Fibroblast of gingiva (primary cell): ENCODE measurements around the gene ARHGAP15.

Experiments used
- DNase-seq: peaks from one replicate; pipeline ENCODE4 v3.0.0-alpha.2; 2011; ENCODE audit warnings: low read depth

ARHGAP15 gene

DNA sequence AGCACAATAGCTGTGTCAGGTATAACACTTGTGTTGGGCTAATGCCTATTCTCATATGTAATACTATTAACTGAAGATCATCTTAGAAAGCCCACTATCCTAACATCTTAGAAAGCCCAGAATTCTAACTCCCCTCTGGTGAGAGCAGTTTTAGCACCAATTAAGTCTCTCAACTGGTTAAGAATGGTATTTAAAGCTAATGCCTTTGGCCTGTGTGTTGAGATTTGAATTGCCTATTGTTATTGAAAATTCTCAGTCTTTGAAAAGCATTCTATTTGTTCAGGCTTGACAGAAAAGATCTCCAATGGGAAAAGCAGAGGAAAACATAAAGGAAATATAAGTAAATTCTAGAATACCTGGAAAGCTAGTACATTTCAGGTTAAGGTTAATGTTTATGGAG is 352.5 kb downstream of the ARHGAP15 start:
- no peak for DNase-seq

DNA sequence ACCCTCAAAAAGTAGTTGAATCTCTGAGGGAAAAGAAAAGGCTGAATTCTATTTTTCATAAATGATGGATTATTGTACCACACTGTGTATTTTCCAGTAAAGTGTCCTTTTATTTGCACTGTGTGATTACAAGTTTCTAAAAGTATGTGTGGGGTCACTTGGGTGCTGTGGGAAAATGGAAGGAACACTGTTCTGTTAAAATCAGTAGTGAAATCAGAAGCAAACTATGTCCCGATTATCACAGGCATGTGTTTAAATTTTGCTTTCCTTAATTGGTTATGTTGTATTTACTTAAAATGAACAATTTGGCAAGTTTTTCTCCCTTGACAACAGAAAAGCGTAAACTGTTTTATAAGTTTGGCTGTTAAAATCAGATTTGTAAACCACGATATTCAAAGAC is 353.1 kb downstream of the ARHGAP15 start:
- peak; percentile 1 for DNase-seq

DNA sequence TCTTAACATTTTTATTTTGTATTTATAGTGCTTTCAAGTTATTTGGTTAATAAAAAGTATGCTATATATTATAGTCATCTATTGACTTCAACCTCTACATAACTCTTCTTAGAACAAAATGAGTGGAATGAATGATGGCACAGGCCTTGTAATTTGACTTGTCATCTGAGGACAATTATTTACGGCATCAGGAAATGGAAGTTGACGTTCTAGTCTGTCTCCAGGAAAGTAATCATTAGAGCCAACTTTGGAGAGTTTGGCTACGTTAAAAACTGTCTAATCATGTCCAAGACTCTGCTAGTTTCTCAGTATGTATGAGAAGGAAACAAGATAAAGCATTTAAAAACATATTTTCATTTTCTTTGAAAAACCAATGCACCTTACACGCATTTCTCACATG is 353.6 kb downstream of the ARHGAP15 start:
- DNase-seq = peak; percentile 7

DNA sequence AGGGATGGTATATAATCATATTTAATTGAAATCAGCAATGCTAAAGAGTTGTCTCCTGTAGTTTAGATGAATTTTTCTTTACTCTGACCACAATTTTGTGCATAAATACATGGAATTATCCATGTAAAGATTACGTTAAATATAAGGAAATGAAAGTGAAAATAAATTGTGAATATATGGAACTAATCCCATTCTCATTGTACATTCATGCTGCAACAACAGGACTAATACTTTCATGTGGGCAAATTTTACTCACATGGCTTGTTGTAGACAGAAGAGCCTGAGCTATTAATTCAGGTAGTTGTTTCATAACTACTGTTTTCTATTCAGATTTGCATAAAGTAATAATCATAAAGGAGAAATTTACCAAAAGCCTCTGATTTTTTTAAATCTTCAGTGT is 357.8 kb downstream of the ARHGAP15 start:
- DNase-seq = no peak

DNA sequence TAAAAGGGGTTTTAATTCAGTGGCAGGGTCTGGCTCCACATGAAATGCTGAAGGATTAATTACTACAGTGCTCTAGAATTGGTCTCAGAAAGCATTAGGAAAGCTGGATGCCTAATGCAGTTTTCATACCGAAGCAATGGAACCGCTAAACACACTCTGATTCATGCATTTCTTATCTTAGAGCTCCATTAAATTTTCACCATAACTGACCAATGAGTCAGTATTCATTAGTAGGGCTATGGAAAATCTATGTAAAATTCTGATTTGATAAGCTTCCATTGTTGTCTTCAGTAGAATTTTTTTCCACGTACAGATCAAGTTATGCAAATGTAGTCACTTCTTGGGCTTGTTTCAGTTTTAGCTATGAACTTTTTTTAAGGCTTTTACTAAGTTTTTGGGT is 359.9 kb downstream of the ARHGAP15 start:
- no peak for DNase-seq

DNA sequence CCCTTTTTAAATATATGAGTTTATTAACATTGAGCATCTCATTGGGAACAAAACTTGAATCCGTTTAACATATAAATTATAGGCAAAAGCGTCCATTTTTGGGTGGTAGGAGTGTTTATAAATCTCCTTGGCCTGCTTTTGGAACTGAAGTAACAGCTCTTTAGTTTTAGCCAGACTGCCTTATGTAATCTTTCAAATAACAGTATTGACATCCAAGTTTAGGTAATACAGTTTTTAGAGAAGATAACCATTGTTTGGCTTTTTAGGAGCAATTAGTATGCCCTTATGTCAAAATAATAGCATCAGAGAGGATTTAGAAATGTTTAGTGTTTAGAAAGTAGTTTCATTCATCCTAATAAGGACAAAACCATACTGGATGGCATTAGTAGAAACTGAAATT is 361.9 kb downstream of the ARHGAP15 start:
- no peak for DNase-seq

DNA sequence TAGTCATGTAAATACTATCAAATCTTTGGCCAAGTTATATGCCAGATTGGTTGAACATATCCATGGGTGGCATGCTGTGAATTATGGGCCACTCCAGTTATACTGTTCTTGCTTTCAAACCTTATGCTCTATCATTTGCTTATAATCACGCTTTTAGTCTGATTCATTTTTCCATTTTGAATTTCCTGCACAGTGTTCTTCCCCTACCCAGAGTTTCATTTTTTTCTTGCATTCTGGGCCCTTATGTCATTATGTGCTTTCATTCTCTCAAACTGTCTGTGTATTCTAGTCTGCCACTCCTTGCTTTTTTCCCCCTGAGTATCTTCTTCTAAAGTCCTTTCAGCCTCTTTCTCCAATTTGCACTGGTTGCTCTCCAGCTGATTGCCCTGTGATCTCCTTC is 364.1 kb downstream of the ARHGAP15 start:
- no peak for DNase-seq

DNA sequence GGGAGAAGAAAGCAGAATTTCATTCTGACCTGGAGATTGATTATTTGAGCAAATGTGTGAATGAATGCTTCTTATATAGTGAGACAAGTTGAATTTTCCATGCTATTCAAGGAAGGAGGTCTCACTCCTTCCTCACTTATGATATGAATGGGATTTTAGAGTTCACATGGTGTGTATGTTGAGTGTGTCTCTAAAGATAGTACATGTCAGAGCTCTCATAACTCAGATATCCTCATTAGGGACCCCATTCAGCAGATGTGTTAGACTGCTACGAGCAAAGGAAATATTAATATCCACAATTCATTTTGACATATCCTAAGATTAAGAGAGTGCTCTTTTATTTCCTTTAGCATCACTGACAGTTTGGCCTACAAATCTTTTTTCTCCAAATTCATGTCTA is 368.5 kb downstream of the ARHGAP15 start:
- DNase-seq = no peak

DNA sequence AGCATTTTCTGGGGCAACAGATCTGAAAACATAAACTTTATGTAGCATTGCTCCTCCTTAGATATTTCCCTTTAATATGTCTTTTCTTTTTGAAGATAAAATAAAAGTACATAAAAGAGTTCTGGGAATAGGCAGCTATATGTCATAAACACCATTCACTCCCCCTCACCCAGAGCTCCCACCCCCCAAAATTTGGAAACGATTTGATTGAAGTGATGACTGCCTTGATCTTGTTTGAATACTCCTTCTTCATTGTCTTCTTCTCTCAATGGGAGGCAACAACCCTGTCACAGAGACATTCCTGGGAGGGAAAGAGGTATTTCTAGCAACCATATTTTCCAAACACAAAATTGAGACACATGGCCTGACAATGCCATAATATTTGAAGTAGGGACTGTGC is 369.3 kb downstream of the ARHGAP15 start:
- no peak for DNase-seq

DNA sequence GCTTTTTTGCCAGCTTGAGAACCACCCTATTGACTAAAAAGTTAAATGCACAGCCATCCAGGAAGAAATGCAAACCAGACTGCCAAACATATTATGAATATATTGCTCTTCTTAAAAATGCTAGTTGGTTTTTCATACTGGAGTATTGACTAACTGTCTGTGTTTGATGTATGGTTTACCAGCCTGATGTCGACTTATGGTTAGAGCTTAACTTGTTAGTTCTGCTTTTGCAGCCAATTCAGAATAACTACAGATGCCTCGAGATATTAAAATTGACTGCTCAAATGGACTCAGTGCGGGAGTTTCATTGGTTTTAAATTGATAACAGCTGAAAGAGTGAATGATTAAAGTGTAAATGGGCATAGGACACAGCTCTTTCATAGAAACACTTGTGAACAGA is 369.8 kb downstream of the ARHGAP15 start:
- no peak for DNase-seq

DNA sequence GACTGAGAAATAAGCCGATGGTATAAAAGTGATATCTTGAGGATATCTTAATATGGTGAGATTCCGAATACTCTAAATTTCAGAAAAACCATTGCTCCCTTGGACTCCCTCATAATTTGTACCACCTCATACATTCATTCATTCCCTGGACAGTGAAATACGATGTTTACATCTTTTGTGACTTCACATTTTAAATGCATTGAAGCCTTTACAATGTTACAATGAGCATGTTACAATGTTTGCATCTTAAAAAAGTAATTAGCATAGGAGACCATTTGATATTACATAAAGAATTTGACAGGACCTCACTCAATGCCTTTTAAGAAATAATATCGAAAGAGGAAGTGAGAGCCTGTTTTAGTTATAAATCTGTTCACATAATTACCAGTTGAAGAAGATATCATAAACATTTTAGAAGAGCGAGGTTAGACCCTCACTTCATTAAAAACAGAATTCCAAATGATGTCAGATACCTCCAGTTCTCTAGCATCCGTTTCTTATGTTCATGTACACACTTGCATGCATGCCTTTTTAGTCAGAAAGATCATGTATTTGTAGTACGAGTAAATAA is 372.0 kb downstream of the ARHGAP15 start:
- DNase-seq = no peak

DNA sequence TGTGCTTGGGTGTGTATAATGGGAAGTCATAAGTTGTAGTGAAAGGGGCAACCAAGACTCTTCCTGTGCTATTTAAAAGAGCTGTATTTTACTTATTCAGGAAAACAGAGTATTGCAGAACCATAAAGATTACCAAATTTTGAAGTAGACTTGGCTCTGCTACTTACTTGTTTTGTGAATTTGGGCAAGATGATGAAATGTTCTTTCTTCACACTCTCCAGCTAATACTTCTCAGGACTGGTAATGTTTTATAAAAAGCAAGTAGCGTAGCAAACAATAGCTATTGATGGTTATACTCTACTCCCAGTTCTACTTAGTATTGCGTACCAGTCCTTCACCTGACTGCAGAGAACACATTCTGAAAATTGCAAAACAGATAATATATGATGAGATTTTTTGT is 374.1 kb downstream of the ARHGAP15 start:
- peak; percentile 34 for DNase-seq

DNA sequence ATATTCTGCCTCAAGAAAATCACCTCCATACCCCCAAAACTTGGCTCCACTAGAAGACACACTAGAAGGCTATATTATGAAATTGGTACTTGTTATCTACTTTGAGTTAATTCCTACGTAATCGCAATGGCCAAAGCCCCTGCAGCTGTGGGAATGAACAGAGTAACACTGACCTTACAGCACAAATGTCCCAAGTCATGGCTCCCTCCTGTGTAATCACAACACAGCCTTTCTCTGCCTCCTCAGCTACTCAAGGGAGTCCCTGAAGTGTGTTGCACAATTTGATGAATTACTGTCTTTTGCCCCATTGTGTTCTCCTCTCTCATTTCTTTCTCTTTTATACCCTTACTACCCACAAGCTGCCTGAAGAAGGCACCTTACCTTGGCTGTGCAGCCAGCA is 375.2 kb downstream of the ARHGAP15 start:
- DNase-seq = no peak

DNA sequence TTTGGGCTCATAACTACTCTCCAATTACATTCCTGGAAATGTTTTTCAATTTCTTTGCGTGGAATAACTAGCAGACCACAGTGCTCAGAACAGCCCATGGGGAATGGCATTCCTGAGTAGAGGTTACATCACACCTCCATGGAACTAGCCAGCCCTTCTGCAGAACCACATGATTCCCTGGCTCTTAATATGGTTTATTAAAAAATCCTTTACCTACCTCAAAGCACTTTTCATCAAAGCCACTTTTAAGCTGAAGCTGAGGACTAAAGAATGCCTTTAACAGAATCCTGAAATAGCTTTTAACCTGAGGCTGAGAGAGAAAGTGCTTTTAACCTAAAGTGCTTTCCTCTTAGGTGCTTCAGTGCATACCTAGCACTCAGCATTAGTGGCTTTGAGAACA is 376.3 kb downstream of the ARHGAP15 start:
- peak; percentile 8 for DNase-seq

DNA sequence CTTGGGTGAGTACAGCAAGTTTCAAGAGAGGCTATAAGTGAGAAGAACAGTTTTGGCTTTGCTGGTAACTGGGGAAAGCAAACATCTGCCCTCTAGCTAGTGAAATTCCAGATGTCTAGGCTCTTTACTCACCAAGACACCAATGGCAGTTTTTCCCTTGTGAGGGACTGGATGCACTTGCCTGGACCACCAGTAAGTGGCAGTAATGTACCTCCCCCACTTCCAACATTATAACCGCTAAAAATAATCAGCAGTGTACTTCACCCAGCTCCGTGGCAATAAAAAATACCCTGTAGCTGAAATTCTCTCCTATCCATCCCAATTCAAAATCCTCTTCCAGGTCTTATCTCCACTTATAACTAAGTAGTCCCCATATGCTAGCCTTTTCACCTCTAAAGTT is 383.9 kb downstream of the ARHGAP15 start:
- DNase-seq = peak; percentile 74

DNA sequence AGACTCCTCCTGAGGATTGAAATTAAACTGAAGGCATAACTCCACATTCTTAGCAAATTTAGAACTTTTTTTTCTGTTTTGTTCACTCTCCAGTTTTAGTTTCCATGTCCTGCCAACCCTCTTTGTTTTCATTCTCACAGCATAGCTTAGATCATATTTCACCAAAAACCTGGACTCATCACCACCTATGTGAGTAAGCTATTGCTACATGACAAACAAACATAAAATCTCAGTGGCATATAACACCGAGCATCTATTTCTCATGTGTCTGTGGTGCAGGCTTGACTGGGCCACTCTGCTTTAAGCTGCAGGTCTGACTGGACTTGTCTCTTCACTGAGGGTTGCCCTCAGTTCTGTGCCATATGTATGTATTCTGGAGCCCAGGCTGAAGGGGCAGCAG is 385.2 kb downstream of the ARHGAP15 start:
- no peak for DNase-seq

DNA sequence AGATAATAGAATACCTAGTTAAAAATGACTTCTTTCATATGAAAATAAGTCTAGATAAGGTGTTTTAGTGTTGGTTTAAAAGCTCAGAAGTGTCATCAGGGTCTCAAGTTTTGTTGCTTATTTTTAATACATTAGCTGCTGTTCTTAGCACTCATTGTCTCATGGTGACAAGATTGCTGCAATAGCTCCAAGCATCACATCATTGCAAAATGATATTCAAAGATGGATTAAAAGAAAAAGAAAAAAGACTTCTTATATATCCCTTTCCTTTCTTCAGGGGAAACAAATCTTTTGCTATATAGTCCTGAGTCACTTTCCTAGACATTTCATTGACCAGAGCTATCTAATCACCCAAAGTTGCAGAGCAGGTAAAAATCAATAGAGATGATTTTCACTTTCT is 386.1 kb downstream of the ARHGAP15 start:
- no peak for DNase-seq

DNA sequence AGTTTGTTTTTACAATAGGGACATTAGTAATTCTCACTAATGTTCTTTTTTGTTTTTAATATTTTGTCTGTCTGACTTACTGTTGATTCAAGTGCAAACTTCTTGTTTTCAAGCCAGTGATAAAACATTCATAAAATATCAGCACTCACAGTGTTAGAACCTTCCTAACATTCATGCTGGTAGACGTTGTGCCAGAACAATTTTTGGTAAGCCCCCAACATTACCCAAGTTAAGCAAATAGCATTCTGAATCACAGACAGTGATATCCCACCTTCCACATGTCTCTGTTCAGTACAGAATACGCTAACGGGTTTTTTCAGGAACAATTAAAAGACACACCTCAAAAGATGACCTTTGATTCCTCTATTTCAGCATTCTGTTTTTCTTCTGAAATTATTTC is 390.3 kb downstream of the ARHGAP15 start:
- DNase-seq = no peak

DNA sequence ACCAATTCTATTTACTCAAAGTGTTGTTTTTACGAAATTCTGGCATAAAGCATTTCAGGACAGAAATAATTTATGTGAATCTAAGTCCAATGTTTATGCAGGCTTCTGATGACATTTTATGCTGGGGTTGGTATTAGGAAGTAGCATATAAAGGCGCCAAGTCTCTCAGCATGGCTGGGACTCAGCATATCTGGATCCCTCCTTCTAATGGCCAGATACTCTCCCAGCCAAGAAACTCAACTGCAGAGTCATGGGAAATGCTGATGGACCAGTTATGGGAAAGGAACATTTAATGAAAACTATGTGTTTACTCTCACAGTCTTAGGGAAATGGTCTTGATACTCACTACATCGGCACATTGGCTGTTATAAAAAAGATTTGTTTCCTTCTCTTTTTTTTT is 392.2 kb downstream of the ARHGAP15 start:
- peak; percentile 27 for DNase-seq

DNA sequence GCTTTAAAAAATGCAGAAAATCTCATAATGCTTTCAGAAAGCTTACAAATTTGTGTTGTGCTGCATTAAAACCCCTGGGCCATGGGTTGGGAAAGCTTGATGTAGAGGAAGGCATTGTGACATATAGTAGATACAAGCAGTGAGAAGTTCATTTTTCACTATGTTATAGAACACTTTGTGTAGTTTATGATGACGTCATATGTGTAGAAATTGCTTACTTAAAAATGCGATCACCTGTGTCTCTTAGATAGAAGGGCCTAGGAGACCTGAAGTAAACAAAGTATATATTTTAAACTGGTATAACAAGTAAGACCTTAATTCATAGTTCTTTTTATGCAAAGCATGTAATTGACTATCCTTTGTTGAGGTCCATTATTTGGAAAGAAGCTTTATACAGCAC is 393.5 kb downstream of the ARHGAP15 start:
- DNase-seq = no peak

DNA sequence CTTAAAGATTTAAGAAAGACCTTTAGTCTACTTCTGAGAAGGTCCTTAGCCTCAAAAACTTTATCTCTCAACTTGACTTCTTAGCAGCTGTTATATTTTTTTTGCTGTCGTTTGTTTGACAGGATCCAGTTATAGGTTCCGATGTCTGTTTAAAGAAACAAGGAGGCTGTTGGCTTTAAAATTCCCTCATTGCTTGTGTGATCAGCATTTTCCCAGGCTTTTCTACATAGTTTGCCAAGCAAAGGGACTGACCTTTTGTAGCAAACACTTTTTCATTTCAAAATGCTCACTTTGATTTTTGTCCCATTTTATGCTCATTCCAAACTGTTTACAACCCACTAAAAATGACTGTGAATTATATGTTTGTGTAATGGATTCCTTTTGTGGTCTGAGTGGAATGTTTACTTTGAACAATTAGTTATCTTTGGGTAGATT is 394.9 kb downstream of the ARHGAP15 start:
- peak; percentile 76 for DNase-seq

DNA sequence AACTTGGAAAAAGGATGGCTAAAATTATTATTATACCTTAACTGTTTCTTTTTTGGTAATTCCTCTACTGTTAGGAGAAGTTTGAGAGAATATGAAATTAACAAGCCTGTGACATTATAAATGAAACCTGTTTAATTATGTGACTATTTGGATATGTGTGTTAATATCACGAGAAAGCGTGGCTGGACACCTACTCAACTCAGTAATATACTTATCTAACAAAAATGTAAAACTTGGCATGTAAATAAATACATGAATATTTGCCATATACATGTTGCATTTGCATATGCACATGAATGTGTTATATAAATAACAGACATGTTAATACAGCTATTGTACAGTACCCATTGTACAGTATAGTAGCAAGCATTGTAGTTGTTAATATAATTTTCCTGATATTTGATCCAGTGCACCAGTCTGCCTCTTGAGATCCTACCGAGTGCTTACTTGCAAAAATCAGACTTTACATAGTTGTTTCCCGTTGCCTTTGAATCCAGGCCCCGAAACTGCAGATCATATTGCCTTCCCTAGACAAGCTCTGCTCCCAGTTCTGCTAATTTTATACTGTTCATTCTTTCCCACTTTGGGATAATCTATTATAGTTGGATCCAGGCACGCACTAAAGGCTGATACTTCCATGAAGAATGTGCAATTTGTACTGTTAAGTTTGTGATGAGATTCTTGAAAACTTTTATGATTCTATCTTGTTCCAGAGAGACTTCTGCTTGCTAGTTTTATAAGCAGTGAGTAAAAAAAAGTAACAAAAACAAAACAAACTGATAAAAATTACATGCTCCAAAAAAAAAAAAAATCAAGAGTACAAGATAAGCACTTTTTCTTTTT is 395.6 kb downstream of the ARHGAP15 start:
- no peak for DNase-seq

DNA sequence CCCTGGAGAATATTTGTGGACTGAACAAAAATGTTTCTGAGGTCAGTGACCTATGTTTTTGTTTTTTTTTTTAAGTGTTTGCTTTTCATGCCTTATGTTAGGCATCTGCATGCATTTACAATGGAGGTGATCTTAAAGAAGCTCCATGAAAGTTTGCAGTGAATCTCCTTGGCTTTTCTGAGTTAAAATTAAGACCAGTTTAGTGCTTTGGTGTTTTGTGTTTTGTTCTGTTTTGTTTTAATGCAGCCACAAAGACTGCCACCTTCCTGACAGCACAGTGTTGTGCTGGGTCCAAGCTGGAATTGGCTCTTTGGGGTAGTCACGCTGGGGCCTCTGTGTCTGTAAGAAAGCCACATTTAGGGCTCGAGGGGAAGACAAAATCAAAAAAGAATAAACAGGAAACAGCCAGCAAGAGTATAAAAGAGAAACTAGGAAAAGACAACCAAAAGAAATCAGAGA is 396.2 kb downstream of the ARHGAP15 start:
- no peak for DNase-seq

DNA sequence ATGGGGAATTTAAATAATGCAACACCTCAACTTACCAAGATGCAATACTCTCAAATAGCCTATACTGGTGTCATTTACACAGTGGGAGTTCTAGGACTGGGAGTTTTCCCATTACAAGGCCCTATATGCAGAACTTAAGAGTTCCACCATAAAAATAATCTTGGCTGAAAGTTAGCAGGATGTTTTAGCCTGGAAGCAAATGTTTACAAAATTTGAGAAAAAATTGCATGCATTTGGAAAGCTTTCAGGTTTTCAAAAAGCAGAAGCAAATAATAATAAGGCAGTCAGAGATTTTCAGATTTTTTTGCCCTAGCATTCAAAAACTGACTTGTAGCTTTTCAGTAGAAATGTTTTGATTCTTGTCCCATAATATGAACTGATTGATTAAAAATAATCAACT is 397.3 kb downstream of the ARHGAP15 start:
- no peak for DNase-seq
